Measurements from ENCODE around the gene PSEN1. TPM values are rescaled to one million over a fixed set of nuclear protein-coding genes. Genes with fewer than 3 reads are reported as not detected.

PSEN1 gene
- total and polyA plus RNA-seq, 2 donors (not counting 3 experiments of a cell fraction or from before 2014, with no cell fraction given), result 16.5 to 36.8 TPM

DNA sequence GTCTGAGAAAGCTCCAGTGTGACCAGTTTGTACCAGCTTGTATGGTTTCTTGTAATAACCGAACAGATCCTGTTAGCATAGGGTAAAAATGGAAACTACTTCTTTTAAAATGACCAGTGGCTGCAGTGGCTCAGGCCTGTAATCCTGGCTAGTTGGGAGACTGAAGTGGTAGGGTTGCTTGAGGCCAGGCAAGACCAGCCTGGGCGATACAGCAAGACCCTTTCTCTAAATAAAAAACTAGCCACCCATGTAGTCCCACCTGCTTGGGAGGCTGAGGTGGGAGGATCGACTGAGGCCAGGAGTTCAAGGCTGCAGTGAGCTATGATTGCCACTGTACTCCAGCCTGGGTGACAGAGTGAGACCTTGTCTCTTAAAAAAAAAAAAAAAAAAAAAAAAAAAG, 7.3 kb downstream of the PSEN1 start:
- no peaks in the 10 kb centered on the region for H3K27me3 ChIP-seq (ENCODE audit: control insufficient read depth in 2 of 2, insufficient read depth in 2 of 2, low read length in 2 of 2)
- no TSS peak for BruUV-seq (replicated peaks)
- DNase-seq (ENCODE audit: low read depth, low spot score), result no peak
- no peaks in the 10 kb centered on the region for H3K9me1 ChIP-seq (replicated peaks; ENCODE audit: control insufficient read depth, extremely low read depth, insufficient read depth, low read length)
- H2AFZ ChIP-seq (ENCODE audit: low read depth, low read length), result no peak overlapping the region
- no peaks in the 10 kb centered on the region for H3K9me3 ChIP-seq (replicated peaks; ENCODE audit: control insufficient read depth, insufficient read depth, low read length)
- no peak for FAIRE-seq
- intact Hi-C loops (cut with micrococcal nuclease), result no loop called here
- H3K27ac ChIP-seq (ENCODE audit: insufficient read depth, low read depth, low read length), result no peak overlapping the region
- TF ChIP-seq FOS (IDR thresholded peaks at IDR 0.05; ENCODE audit: borderline replicate concordance, insufficient read depth, low read length) (no peak), MYC (IDR thresholded peaks at IDR 0.05; ENCODE audit: low read depth, low read length) (no peak), EZH2 (IDR thresholded peaks at IDR 0.05; ENCODE audit: borderline replicate concordance, low read depth, low read length, severe bottlenecking) (no peak), GATA2 (IDR thresholded peaks at IDR 0.05; ENCODE audit: insufficient read depth, insufficient read length, low read depth, low read length) (no peak), POLR2A (IDR thresholded peaks at IDR 0.05; ENCODE audit: low read depth, low read length) (no peak), JUN (IDR thresholded peaks at IDR 0.05; ENCODE audit: borderline replicate concordance, insufficient read depth, insufficient read length, low read depth) (no peak), POLR2AphosphoS5 (IDR thresholded peaks at IDR 0.05; ENCODE audit: insufficient read depth, low read depth, low read length) (no peak)
- TF ChIP-seq, protein P1, sequence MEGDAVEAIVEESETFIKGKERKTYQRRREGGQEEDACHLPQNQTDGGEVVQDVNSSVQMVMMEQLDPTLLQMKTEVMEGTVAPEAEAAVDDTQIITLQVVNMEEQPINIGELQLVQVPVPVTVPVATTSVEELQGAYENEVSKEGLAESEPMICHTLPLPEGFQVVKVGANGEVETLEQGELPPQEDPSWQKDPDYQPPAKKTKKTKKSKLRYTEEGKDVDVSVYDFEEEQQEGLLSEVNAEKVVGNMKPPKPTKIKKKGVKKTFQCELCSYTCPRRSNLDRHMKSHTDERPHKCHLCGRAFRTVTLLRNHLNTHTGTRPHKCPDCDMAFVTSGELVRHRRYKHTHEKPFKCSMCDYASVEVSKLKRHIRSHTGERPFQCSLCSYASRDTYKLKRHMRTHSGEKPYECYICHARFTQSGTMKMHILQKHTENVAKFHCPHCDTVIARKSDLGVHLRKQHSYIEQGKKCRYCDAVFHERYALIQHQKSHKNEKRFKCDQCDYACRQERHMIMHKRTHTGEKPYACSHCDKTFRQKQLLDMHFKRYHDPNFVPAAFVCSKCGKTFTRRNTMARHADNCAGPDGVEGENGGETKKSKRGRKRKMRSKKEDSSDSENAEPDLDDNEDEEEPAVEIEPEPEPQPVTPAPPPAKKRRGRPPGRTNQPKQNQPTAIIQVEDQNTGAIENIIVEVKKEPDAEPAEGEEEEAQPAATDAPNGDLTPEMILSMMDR (IDR thresholded peaks at IDR 0.05; ENCODE audit: extremely low read depth in 1 of 2, insufficient read depth in 1 of 2, low read depth in 1 of 2, low read length in 2 of 2), result no peak
- TF ChIP-seq, protein P2, sequence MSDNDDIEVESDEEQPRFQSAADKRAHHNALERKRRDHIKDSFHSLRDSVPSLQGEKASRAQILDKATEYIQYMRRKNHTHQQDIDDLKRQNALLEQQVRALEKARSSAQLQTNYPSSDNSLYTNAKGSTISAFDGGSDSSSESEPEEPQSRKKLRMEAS (IDR thresholded peaks at IDR 0.05; ENCODE audit: insufficient read depth, insufficient read length), result no peak
- ChIA-PET CTCF (interaction anchor here (0.6 to 0.7 kb wide), 2 partner anchors 12 to 329 kb away, joined by 3 read pairs; no protein-coding TSS in a partner anchor), POLR2A (no interaction called here)
- no peak overlapping the region for H3K4me2 ChIP-seq (ENCODE audit: insufficient read depth, low read length)
- H3K4me1 ChIP-seq (ENCODE audit: control insufficient read depth, extremely low read depth, insufficient read depth, low read length), result no peaks in the 10 kb centered on the region
- H3K9ac ChIP-seq (replicated peaks; ENCODE audit: extremely low read depth, insufficient read depth, low read length), result no peak overlapping the region
- dilution Hi-C loops (cut with MboI; ENCODE audit: extremely low pct_ligation_motif_present, low sequenced_read_pairs), result no loop called here
- H3K79me2 ChIP-seq (ENCODE audit: control insufficient read depth, insufficient read depth, low read length), result peaks cover 31% of the 10 kb centered on the region
- no peaks in the 10 kb centered on the region for H4K20me1 ChIP-seq (replicated peaks; ENCODE audit: control insufficient read depth, extremely low read depth, insufficient read depth, low read length)
- H3K36me3 ChIP-seq (ENCODE audit: control insufficient read depth in 2 of 2, extremely low read depth in 1 of 2, insufficient read depth in 2 of 2, low read length in 2 of 2), result peaks cover 0 to 4% of the 10 kb centered on the region in 2 experiments
- no peak overlapping the region for H3K4me3 ChIP-seq (replicated peaks in 1 of 3; ENCODE audit: insufficient read depth in 1 of 3, low read depth in 1 of 3, low read length in 3 of 3)

Data from endothelial cell of umbilical vein (primary cell).